ENCODE data around the gene MRPL3.

Gene MRPL3

GRCh38 chr3:131454501-131454900, 48.3 kb downstream of the MRPL3 start:
- no peak overlapping the region for H3K4me3 ChIP-seq (ENCODE audit: low read length)
- H3K27ac ChIP-seq (ENCODE audit: low read depth, low read length), result no peak overlapping the region
- H3K9ac ChIP-seq (ENCODE audit: low read depth, low read length), result no peak overlapping the region
- peaks cover 6% of the 10 kb centered on the region for H3K36me3 ChIP-seq (ENCODE audit: insufficient read depth, low read length)
- no peaks in the 10 kb centered on the region for H3K27me3 ChIP-seq (ENCODE audit: insufficient read depth, low read length)
- no peaks in the 10 kb centered on the region for H3K4me1 ChIP-seq (ENCODE audit: insufficient read depth, low read length)
- H3K9me3 ChIP-seq (ENCODE audit: insufficient read depth, low read depth, low read length), result no peaks in the 10 kb centered on the region

GRCh38 chr3:131453533-131453932, 49.2 kb downstream of the MRPL3 start:
- no peak overlapping the region for H3K9ac ChIP-seq (ENCODE audit: low read depth, low read length)
- H3K4me3 ChIP-seq (ENCODE audit: low read length), result no peak overlapping the region
- no peaks in the 10 kb centered on the region for H3K9me3 ChIP-seq (ENCODE audit: insufficient read depth, low read depth, low read length)
- H3K36me3 ChIP-seq (ENCODE audit: insufficient read depth, low read length), result no peaks in the 10 kb centered on the region
- H3K4me1 ChIP-seq (ENCODE audit: insufficient read depth, low read length), result no peaks in the 10 kb centered on the region
- no peaks in the 10 kb centered on the region for H3K27me3 ChIP-seq (ENCODE audit: insufficient read depth, low read length)
- H3K27ac ChIP-seq (ENCODE audit: low read depth, low read length), result no peak overlapping the region
- 87% methylated on average over 4 of the region's 4 CpGs for WGBS

GRCh38 chr3:131447349-131447748, 55.4 kb downstream of the MRPL3 start:
- Histone ChIP-seq H3K27ac (ENCODE audit: low read depth, low read length) (no peak overlapping the region), H3K36me3 (ENCODE audit: insufficient read depth, low read length) (no peaks in the 10 kb centered on the region), H3K9ac (ENCODE audit: low read depth, low read length) (no peak overlapping the region), H3K4me3 (ENCODE audit: low read length) (no peak overlapping the region), H3K9me3 (ENCODE audit: insufficient read depth, low read depth, low read length) (0 out of 2 replicates have a peak, but pooled peaks cover 8% of the 10 kb centered on the region), H3K4me1 (ENCODE audit: insufficient read depth, low read length) (no peaks in the 10 kb centered on the region), H3K27me3 (ENCODE audit: insufficient read depth, low read length) (no peaks in the 10 kb centered on the region)
- WGBS, result no CpG with 5 or more reads among the region's 2 CpGs

- 89% methylated on average over 4 of the region's 4 CpGs for WGBS
- H3K27ac ChIP-seq (ENCODE audit: low read depth, low read length), result no peak overlapping the region
These were observed 58.6 kb downstream of the MRPL3 start for GRCh38 chr3:131444180-131444579.

GRCh38 chr3:131439084-131439483, 63.7 kb downstream of the MRPL3 start:
- WGBS, result no CpG with 5 or more reads among the region's 1 CpG
- no peak overlapping the region for H3K4me3 ChIP-seq (ENCODE audit: low read length)
- H3K36me3 ChIP-seq (ENCODE audit: insufficient read depth, low read length), result no peaks in the 10 kb centered on the region
- H3K27ac ChIP-seq (ENCODE audit: low read depth, low read length), result no peak overlapping the region
- H3K9me3 ChIP-seq (ENCODE audit: insufficient read depth, low read depth, low read length), result no peaks in the 10 kb centered on the region
- no peaks in the 10 kb centered on the region for H3K27me3 ChIP-seq (ENCODE audit: insufficient read depth, low read length)
- H3K9ac ChIP-seq (ENCODE audit: low read depth, low read length), result no peak overlapping the region
- no peaks in the 10 kb centered on the region for H3K4me1 ChIP-seq (ENCODE audit: insufficient read depth, low read length)

More at GRCh38 chr3:131444180-131444579, 58.6 kb downstream of the MRPL3 start:
- Histone ChIP-seq H3K27me3 (ENCODE audit: insufficient read depth, low read length) (no peaks in the 10 kb centered on the region), H3K9me3 (ENCODE audit: insufficient read depth, low read depth, low read length) (0 out of 2 replicates have a peak, but pooled peaks cover 8% of the 10 kb centered on the region), H3K4me3 (ENCODE audit: low read length) (no peak overlapping the region), H3K4me1 (ENCODE audit: insufficient read depth, low read length) (no peaks in the 10 kb centered on the region), H3K36me3 (ENCODE audit: insufficient read depth, low read length) (no peaks in the 10 kb centered on the region), H3K9ac (ENCODE audit: low read depth, low read length) (no peak overlapping the region)

- Histone ChIP-seq H3K9me3 (ENCODE audit: insufficient read depth, low read depth, low read length) (no peaks in the 10 kb centered on the region), H3K36me3 (ENCODE audit: insufficient read depth, low read length) (no peaks in the 10 kb centered on the region), H3K27ac (ENCODE audit: low read depth, low read length) (no peak overlapping the region), H3K4me3 (ENCODE audit: low read length) (no peak overlapping the region), H3K27me3 (ENCODE audit: insufficient read depth, low read length) (no peaks in the 10 kb centered on the region), H3K4me1 (ENCODE audit: insufficient read depth, low read length) (no peaks in the 10 kb centered on the region), H3K9ac (ENCODE audit: low read depth, low read length) (no peak overlapping the region)
- 100% methylated on average over 1 of the region's 1 CpG for WGBS
These were observed 67.8 kb downstream of the MRPL3 start for GRCh38 chr3:131435000-131435399.

GRCh38 chr3:131432441-131432840, 70.3 kb downstream of the MRPL3 start:
- Histone ChIP-seq H3K4me3 (ENCODE audit: low read length) (no peak overlapping the region), H3K27me3 (ENCODE audit: insufficient read depth, low read length) (no peaks in the 10 kb centered on the region), H3K27ac (ENCODE audit: low read depth, low read length) (no peak overlapping the region), H3K36me3 (ENCODE audit: insufficient read depth, low read length) (no peaks in the 10 kb centered on the region), H3K4me1 (ENCODE audit: insufficient read depth, low read length) (no peaks in the 10 kb centered on the region), H3K9me3 (ENCODE audit: insufficient read depth, low read depth, low read length) (no peaks in the 10 kb centered on the region), H3K9ac (ENCODE audit: low read depth, low read length) (no peak overlapping the region)
- 88% methylated on average over 3 of the region's 3 CpGs for WGBS

GRCh38 chr3:131431754-131432153, 71.0 kb downstream of the MRPL3 start:
- WGBS, result 75% methylated on average over 5 of the region's 5 CpGs

GRCh38 chr3:131427226-131427625, 75.5 kb downstream of the MRPL3 start:
- WGBS, result 76% methylated on average over 2 of the region's 2 CpGs
- H3K4me1 ChIP-seq (ENCODE audit: insufficient read depth, low read length), result no peaks in the 10 kb centered on the region
- H3K9ac ChIP-seq (ENCODE audit: low read depth, low read length), result no peak overlapping the region
- no peaks in the 10 kb centered on the region for H3K27me3 ChIP-seq (ENCODE audit: insufficient read depth, low read length)
- H3K36me3 ChIP-seq (ENCODE audit: insufficient read depth, low read length), result no peaks in the 10 kb centered on the region
- no peak overlapping the region for H3K4me3 ChIP-seq (ENCODE audit: low read length)
- no peaks in the 10 kb centered on the region for H3K9me3 ChIP-seq (ENCODE audit: insufficient read depth, low read depth, low read length)
- H3K27ac ChIP-seq (ENCODE audit: low read depth, low read length), result no peak overlapping the region

More at GRCh38 chr3:131431754-131432153, 71.0 kb downstream of the MRPL3 start:
- H3K4me1 ChIP-seq (ENCODE audit: insufficient read depth, low read length), result no peaks in the 10 kb centered on the region
- no peaks in the 10 kb centered on the region for H3K36me3 ChIP-seq (ENCODE audit: insufficient read depth, low read length)
- H3K9ac ChIP-seq (ENCODE audit: low read depth, low read length), result no peak overlapping the region
- no peaks in the 10 kb centered on the region for H3K27me3 ChIP-seq (ENCODE audit: insufficient read depth, low read length)
- H3K9me3 ChIP-seq (ENCODE audit: insufficient read depth, low read depth, low read length), result no peaks in the 10 kb centered on the region
- H3K4me3 ChIP-seq (ENCODE audit: low read length), result no peak overlapping the region
- no peak overlapping the region for H3K27ac ChIP-seq (ENCODE audit: low read depth, low read length)

GRCh38 chr3:131421957-131422498, 80.7 kb downstream of the MRPL3 start:
- Histone ChIP-seq H3K4me3 (ENCODE audit: low read length) (no peak overlapping the region), H3K36me3 (ENCODE audit: insufficient read depth, low read length) (no peaks in the 10 kb centered on the region), H3K4me1 (ENCODE audit: insufficient read depth, low read length) (no peaks in the 10 kb centered on the region), H3K9me3 (ENCODE audit: insufficient read depth, low read depth, low read length) (no peaks in the 10 kb centered on the region), H3K9ac (ENCODE audit: low read depth, low read length) (no peak overlapping the region), H3K27me3 (ENCODE audit: insufficient read depth, low read length) (no peaks in the 10 kb centered on the region), H3K27ac (ENCODE audit: low read depth, low read length) (no peak overlapping the region)

- Histone ChIP-seq H3K36me3 (ENCODE audit: insufficient read depth, low read length) (no peaks in the 10 kb centered on the region), H3K9ac (ENCODE audit: low read depth, low read length) (no peak overlapping the region), H3K4me1 (ENCODE audit: insufficient read depth, low read length) (no peaks in the 10 kb centered on the region), H3K27me3 (ENCODE audit: insufficient read depth, low read length) (no peaks in the 10 kb centered on the region), H3K9me3 (ENCODE audit: insufficient read depth, low read depth, low read length) (no peaks in the 10 kb centered on the region), H3K4me3 (ENCODE audit: low read length) (no peak overlapping the region), H3K27ac (ENCODE audit: low read depth, low read length) (no peak overlapping the region)
- WGBS, result 97% methylated on average over 1 of the region's 1 CpG
These were observed 81.5 kb downstream of the MRPL3 start for GRCh38 chr3:131421301-131421700.

GRCh38 chr3:131417751-131418150, 85.0 kb downstream of the MRPL3 start:
- Histone ChIP-seq H3K36me3 (ENCODE audit: insufficient read depth, low read length) (no peaks in the 10 kb centered on the region), H3K27me3 (ENCODE audit: insufficient read depth, low read length) (no peaks in the 10 kb centered on the region), H3K4me1 (ENCODE audit: insufficient read depth, low read length) (no peaks in the 10 kb centered on the region), H3K9me3 (ENCODE audit: insufficient read depth, low read depth, low read length) (no peaks in the 10 kb centered on the region), H3K9ac (ENCODE audit: low read depth, low read length) (no peak overlapping the region), H3K27ac (ENCODE audit: low read depth, low read length) (no peak overlapping the region), H3K4me3 (ENCODE audit: low read length) (no peak overlapping the region)
- 94% methylated on average over 2 of the region's 2 CpGs for WGBS
